Adrenal gland (tissue), 12 donors: Measurements from ENCODE around the gene FBL. TPM values are rescaled to one million over a fixed set of nuclear protein-coding genes. Genes with fewer than 3 reads are reported as not detected.

Experiments used
- DNase-seq, 7 donors: peaks; one replicate each; pipeline ENCODE4 v3.0.0-alpha.2; 2019 to 2020
- H3K27ac ChIP-seq, 5 donors: fragments of 200-600 bp; sonication (generic) in 4 of 5; 1 replicate in 3 of 5; 2 replicates in 2 of 5; pipeline versions ENCODE4 v1.5.1 to v1.8.0; 2016 to 2020; ENCODE audit warnings: mild to moderate bottlenecking in 1 of 5
- H3K27me3 ChIP-seq: fragments of 200-600 bp; 2 replicates; pipeline ENCODE4 v1.8.0; 2021
- H3K36me3 ChIP-seq, 2 donors: fragments of 200-600 bp; replicated peaks in 1 of 2; 1 replicate in 1 of 2; 2 replicates in 1 of 2; pipeline versions ENCODE4 v1.5.1 to v1.8.0; 2018 to 2022
- H3K4me1 ChIP-seq, 2 donors: fragments of 200-600 bp; replicated peaks in 1 of 2; 1 replicate in 1 of 2; 2 replicates in 1 of 2; pipeline versions ENCODE4 v1.5.1 to v1.8.0; 2018 to 2021
- H3K4me3 ChIP-seq, 4 donors: fragments of 200-600 bp; sonication (generic) in 3 of 4; one replicate each; pipeline ENCODE4 v1.5.1; 2016 to 2018
- H3K9me3 ChIP-seq, 3 donors: fragments of 200-600 bp; sonication (generic) in 1 of 3; replicated peaks in 1 of 3; 1 replicate in 2 of 3; 2 replicates in 1 of 3; pipeline versions ENCODE4 v1.5.1 to v1.8.0; 2016 to 2021
- POLR2A ChIP-seq, 2 donors: fragments of 450-650 bp; IDR thresholded peaks; one replicate each; pipeline ENCODE4 v1.6.1; 2017; ENCODE audit warnings: antibody characterized with exemption in 2 of 2, mild to moderate bottlenecking in 2 of 2, moderate library complexity in 1 of 2
- WGBS, 4 donors: extraction: QIAGEN DNeasy Blood & Tissue Kit in 2 of 4; methylation state at CpG; one replicate each; pipeline versions ENCODE4 v1.1.5 to v1.1.7; 2013 to 2017; 5-methylcytosine and 5-hydroxymethylcytosine counted together
- intact Hi-C, 2 donors: fragments of 100-400 bp; cut with DNase I; formaldehyde crosslinking; loops; one replicate each; pipeline versions ENCODE4 v1.14.1 to v1.15.0; 2022 to 2023
- polyA plus RNA-seq, 3 donors: library from polyadenylated mRNA; stranded (reverse); fragments of 200-250 nt in 2 of 3; fragments of 350-450 nt in 1 of 3; fragmentation: Illumina TruSeq in 1 of 3; extraction: RNeasy Lipid Tissue Mini Kit (QIAGEN cat#74804) in 1 of 3; gene quantifications; one replicate each; pipeline ENCODE4 v1.2.3, GENCODE V29; 2013 to 2014
- total RNA-seq, 9 donors: library from RNA; depleted of rRNA in 4 of 9; stranded (reverse); fragments of >200 nt in 4 of 9; fragments of 120-200 nt in 1 of 9; fragmentation: NEBNext Ultra II Directional in 1 of 9; extraction: Animal tissue kit (Norgen Biotek cat#: 25700) in 1 of 9; gene quantifications; one replicate each; pipeline versions ENCODE4 v1.1.0 to v1.2.4, GENCODE V29; 2013 to 2023
- TF ChIP-seq, protein P1 (sequence below), 6 experiments: fragments of 450-650 bp in 4 of 6; fragments of 200-600 bp in 2 of 6; sonication (generic) in 1 of 6; IDR thresholded peaks; 1 replicate in 5 of 6; 2 replicates in 1 of 6; pipeline versions ENCODE4 v1.5.1 to v1.8.0; 2016 to 2021; ENCODE audit warnings: antibody characterized with exemption in 6 of 6, mild to moderate bottlenecking in 2 of 6, moderate library complexity in 1 of 6
- donor health status: healthy with polysubstance abuse.
- donor health status: Bipolar disorder and iron deficiency.
- donor health status: DM: yes; HTN: yes; CAD: no.
- donor health status: DM: no; HTN: no; CAD: no.
- donor health status: DM: no; HTN: no; CAD: no.
- donor health status: DM: yes; HTN: yes; CAD: no.

FBL gene
- total and polyA plus RNA-seq, 12 donors, result 52.4 to 228 (median 114) TPM

GRCh38 chr19:39838569-39838968 lies 7.6 kb downstream of the FBL start:
- Histone ChIP-seq H3K27ac (peak overlapping the region in 4 of 5 donors; percentile 20 to 91 (median 86)), H3K27me3 (no peaks in the 10 kb centered on the region), H3K36me3 (peaks cover 0 to 42% of the 10 kb centered on the region in 2 donors), H3K9me3 (no peaks in the 10 kb centered on the region), H3K4me3 (no peak overlapping the region), H3K4me1 (peaks cover 18 to 21% of the 10 kb centered on the region in 2 donors)
- intact Hi-C loops, result no loop called here
- 80 to 87% (median 82%) methylated on average over 4 of the region's 4 CpGs for WGBS, 4 donors
- TF ChIP-seq POLR2A (IDR thresholded peaks at IDR 0.05), result no peak
- TF ChIP-seq, protein P1, sequence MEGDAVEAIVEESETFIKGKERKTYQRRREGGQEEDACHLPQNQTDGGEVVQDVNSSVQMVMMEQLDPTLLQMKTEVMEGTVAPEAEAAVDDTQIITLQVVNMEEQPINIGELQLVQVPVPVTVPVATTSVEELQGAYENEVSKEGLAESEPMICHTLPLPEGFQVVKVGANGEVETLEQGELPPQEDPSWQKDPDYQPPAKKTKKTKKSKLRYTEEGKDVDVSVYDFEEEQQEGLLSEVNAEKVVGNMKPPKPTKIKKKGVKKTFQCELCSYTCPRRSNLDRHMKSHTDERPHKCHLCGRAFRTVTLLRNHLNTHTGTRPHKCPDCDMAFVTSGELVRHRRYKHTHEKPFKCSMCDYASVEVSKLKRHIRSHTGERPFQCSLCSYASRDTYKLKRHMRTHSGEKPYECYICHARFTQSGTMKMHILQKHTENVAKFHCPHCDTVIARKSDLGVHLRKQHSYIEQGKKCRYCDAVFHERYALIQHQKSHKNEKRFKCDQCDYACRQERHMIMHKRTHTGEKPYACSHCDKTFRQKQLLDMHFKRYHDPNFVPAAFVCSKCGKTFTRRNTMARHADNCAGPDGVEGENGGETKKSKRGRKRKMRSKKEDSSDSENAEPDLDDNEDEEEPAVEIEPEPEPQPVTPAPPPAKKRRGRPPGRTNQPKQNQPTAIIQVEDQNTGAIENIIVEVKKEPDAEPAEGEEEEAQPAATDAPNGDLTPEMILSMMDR (IDR thresholded peaks at IDR 0.05), result no peak
- no peak for DNase-seq

GRCh38 chr19:39837978-39838377 lies 8.2 kb downstream of the FBL start:
- 87 to 98% (median 92%) methylated on average over 3 of the region's 3 CpGs for WGBS, 4 donors
- intact Hi-C loops, result no loop called here

GRCh38 chr19:39834287-39834841 lies 11.8 kb downstream of the FBL start:
- Histone ChIP-seq H3K4me1 (peaks cover 17 to 21% of the 10 kb centered on the region in 2 donors), H3K27me3 (no peaks in the 10 kb centered on the region), H3K4me3 (peak overlapping the region in 1 of 4 donors; percentile 84), H3K36me3 (peaks cover 0 to 65% of the 10 kb centered on the region in 2 donors), H3K9me3 (no peaks in the 10 kb centered on the region), H3K27ac (peak overlapping the region in 4 of 5 donors; percentile 65 to 87 (median 80))
- DNase-seq, result no peak
- 30 to 34% (median 33%) methylated on average over 18 to 19 of the region's 19 CpGs for WGBS, 4 donors
- TF ChIP-seq, protein P1 (IDR thresholded peaks at IDR 0.05), result no peak
- no peak for TF ChIP-seq POLR2A (IDR thresholded peaks at IDR 0.05)
- intact Hi-C loops, result no loop called here

More at GRCh38 chr19:39837978-39838377, 8.2 kb downstream of the FBL start:
- H3K27ac ChIP-seq, result no peak overlapping the region
- H3K4me1 ChIP-seq, result peaks cover 20 to 21% of the 10 kb centered on the region in 2 donors
- no peaks in the 10 kb centered on the region for H3K27me3 ChIP-seq
- no peak for DNase-seq
- no peak overlapping the region for H3K4me3 ChIP-seq
- TF ChIP-seq, protein P1 (IDR thresholded peaks at IDR 0.05), result no peak
- TF ChIP-seq POLR2A (IDR thresholded peaks at IDR 0.05), result no peak
- H3K9me3 ChIP-seq, result no peaks in the 10 kb centered on the region
- H3K36me3 ChIP-seq, result peaks cover 0 to 42% of the 10 kb centered on the region in 2 donors

GRCh38 chr19:39833464-39834286 lies 12.5 kb downstream of the FBL start, which contains the start of gene DYRK1B:
Gene DYRK1B, minus strand, starts transcription at chr19:39834162. Its CDS starts 2,295 bp downstream, at chr19:39831867.
- intact Hi-C loops, result no loop called here
- Histone ChIP-seq H3K9me3 (no peaks in the 10 kb centered on the region), H3K36me3 (peaks cover 0 to 70% of the 10 kb centered on the region in 2 donors), H3K4me3 (peak within 1 kb of the TSS; percentile 53 to 91 (median 83)), H3K4me1 (peaks cover 14 to 21% of the 10 kb centered on the region in 2 donors), H3K27ac (peak within 1 kb of the TSS in 4 of 5 donors; percentile 65 to 87 (median 80)), H3K27me3 (no peaks in the 10 kb centered on the region)
- WGBS, 4 donors, result 0 to 1% (median 1%) methylated on average over 19 to 58 of the region's 59 CpGs
- TF ChIP-seq POLR2A (IDR thresholded peaks at IDR 0.05), result peak in 1 of 2 donors; percentile 41
- TF ChIP-seq, protein P1 (IDR thresholded peaks at IDR 0.05), result no peak
- DNase-seq, result peak; percentile 98 to 99 (median 99)
